GM12872 (cell line): ENCODE measurements around the gene HOXD4.

Experiments
- TF ChIP-seq, protein P1 (sequence below): IDR thresholded peaks from 3 replicates; pipeline ENCODE4 v1.5.1; 2011; ENCODE audit warnings: low read depth, mild to moderate bottlenecking, low read length, moderate library complexity; ENCODE audit not compliant: insufficient read depth

HOXD4 gene

DNA sequence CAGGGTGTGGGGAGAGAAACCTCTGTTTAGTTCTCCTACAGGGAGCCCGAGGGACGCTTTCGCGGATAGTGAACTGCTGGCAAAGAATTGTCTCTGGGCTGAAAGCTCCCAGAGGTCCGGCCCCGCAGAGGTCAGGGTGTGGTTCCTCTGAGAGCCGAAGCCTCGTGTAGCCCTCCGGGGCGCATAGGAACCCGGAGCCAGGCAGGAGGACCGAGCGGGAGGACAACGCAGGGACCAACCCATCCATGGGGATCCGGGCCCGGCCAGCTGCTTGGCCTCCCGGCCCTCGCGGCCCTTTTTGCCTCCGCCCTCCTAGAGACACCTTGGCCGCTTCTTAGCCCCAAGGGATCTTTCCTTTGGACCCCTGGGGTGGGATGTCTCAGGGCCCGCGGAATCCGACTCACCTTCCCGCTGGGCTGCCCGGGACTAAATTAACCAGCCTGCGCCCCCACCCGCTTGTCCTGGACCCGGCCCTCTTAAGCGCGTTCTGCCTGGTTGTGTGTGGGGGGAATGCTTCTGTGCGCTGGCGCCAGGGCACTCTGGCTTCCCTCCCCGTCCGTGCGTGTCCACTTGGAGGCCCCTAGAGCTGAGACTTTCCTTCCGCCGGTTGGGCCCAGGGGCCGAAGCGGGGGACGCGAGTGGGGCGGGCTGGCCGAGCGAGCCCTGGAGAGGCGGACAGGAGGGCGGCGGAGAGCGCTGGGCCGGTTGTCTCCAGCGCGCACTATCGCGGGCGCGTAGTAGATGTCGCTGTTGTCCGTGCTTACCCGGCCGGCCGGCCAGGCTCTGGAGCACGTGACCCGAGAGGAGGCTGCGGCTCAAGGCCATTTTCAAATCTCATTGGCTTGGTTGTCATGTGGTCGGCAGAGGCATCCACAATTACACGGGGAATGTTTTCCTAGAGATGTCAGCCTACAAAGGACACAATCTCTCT, 35.2 kb upstream of the HOXD4 start, which contains the start of gene HOXD10:
Gene HOXD10 (plus strand): TSS at position 896 of the 931 bp plus-strand sequence. CDS start 56 bp downstream, outside the sequence.
- TF ChIP-seq, protein P1, sequence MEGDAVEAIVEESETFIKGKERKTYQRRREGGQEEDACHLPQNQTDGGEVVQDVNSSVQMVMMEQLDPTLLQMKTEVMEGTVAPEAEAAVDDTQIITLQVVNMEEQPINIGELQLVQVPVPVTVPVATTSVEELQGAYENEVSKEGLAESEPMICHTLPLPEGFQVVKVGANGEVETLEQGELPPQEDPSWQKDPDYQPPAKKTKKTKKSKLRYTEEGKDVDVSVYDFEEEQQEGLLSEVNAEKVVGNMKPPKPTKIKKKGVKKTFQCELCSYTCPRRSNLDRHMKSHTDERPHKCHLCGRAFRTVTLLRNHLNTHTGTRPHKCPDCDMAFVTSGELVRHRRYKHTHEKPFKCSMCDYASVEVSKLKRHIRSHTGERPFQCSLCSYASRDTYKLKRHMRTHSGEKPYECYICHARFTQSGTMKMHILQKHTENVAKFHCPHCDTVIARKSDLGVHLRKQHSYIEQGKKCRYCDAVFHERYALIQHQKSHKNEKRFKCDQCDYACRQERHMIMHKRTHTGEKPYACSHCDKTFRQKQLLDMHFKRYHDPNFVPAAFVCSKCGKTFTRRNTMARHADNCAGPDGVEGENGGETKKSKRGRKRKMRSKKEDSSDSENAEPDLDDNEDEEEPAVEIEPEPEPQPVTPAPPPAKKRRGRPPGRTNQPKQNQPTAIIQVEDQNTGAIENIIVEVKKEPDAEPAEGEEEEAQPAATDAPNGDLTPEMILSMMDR, result no peak

DNA sequence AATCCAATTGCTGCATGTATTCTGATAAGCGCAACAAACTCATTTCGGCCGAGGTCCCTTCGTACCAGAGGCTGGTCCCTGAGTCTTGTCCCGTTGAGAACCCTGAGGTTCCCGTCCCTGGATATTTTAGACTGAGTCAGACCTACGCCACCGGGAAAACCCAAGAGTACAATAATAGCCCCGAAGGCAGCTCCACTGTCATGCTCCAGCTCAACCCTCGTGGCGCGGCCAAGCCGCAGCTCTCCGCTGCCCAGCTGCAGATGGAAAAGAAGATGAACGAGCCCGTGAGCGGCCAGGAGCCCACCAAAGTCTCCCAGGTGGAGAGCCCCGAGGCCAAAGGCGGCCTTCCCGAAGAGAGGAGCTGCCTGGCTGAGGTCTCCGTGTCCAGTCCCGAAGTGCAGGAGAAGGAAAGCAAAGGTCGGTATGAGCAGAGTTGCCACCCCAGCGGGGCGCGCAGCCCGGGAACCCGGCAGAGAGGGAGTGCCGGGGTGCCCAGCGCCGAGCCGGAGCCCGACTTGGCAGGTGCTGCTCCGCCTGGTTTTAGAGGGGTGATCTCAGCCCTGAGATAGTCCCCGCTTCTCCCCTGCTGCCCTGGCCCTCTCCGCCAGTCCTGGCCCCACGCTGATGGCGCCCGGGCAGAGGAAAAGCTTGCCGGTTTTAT, 34.1 kb upstream of the HOXD4 start:
- TF ChIP-seq, protein P1, result no peak

DNA sequence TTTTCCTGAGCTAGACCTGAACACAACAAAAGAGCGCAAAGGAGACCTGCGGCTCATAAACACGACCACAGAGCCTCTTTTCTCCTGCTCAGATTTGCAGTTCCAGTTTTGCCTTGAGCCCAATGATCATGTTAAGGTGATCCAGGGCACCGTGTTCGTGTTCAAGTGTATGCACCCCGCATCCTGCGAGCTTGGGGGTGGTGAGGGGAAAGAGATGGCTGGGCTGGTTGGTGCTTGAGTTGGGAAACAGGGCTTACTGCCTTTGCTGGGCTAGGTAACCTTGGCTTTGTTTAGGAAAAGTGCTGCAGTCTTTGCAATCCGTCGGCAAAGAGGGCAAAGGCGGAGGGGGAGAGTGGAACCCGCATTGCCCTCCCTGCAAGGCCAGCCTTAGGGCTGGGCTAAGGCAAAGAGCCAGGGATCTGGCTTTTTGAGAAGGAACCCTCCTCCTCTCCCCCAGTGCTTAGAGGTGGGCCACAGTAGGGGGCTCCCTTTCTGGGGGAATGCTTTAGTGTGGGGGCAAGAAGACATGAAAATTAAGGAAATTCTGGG, 33.5 kb upstream of the HOXD4 start:
- TF ChIP-seq, protein P1, result no peak

DNA sequence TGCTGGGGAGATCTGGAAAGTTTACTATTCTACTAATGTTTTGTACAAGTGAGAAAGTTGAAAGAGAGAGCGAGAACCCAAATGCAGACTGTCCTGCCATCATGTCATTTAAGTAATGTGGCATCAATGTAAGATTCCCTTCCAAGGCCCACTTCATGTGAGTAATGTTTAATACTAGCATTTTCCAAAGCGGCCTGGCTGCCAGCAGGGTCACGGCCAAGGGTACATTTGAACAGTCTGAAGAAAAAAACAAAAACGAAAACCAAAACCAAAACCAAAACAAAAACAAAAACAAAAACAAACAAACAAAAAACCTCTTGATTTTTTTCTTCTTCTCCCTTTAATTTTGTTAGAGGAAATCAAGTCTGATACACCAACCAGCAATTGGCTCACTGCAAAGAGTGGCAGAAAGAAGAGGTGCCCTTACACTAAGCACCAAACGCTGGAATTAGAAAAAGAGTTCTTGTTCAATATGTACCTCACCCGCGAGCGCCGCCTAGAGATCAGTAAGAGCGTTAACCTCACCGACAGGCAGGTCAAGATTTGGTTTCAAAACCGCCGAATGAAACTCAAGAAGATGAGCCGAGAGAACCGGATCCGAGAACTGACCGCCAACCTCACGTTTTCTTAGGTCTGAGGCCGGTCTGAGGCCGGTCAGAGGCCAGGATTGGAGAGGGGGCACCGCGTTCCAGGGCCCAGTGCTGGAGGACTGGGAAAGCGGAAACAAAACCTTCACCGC, 32.6 kb upstream of the HOXD4 start:
- TF ChIP-seq, protein P1, result peak; percentile 67

DNA sequence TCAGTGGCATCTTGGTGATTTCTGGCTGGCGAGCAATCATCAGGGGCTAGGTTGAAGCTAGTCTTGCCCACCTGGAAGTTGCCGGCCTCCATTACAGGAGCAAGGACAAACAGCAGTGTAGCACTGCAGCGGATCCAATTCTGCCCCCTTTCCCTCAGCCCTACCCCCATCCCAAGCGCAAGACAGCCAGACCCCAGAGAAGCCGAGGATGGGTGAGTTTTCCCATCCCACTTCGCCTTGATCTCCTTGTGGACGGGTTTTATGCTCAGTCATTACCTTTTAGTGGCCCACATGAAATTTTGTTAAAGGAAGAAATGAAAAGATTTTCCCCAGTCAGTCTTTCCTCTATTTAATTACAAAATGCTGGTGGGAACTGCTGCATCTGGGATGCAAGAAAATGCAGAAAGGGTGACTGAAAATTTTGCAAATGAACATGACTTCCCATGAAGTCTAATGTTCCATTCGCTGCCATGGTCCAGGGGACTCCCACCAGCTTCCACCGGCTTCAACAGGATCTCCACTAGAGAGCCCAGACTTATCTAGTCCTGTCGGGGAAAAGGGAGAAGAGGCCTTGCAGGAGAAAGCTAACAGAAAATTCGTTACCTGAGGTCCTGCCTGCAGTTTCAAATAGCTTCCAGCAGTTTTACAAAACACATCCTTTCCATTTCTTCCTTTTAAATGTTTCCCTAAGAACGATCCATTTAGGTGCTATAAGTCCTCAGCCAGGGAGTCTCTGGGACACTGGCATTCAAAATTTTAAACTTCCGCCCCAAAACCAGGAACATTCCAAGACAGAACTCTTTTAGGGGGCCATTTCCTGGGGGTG, 30.8 kb upstream of the HOXD4 start:
- TF ChIP-seq, protein P1, result no peak

DNA sequence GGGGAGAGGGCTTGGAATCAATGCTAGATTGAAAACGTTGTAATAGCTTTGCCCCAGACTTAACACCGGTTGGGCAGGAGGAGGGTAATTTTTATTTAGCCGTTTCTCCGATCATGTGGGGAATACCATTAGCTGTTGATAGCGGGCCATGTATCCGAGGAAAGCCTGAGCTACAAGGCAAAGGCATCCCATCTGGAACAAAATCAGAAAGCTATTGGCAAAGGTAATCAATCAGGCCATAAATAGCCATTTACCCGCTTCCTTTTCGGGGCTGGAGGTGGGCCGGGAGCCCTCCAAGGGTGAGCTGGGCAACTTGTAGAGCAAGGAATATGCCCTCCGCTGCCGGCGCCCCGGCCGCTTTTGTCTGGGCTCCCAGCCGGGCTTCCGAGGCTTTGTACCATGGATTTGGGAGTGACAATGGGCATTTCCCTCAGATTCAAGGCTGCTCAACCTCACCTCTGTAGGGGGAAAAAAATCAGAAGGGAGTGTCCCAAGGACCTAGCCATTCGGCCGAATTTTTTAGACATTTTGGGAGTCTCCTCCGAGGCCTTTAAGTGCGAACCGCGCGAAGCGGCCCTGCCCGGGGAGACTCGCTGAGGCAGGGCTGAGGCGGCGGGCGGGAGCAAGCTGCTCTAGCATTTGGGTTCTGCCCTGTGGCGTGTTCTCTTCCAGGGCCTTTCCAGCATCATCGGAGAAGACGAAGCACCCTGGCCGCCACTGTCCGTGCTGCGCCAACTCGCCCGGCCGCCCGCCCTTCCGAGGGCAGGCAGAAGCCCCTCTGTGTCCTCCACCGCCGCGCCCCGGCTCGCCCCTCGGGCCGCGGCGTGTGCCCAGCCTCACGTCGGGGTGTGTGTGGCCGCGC, 29.9 kb upstream of the HOXD4 start:
- TF ChIP-seq, protein P1, result no peak
